Stromal cell of bone marrow (primary cell): Measurements from ENCODE around the gene EEA1.
"Not testable (repeated sequence)": the region's sequence is repeated elsewhere in the genome, so short reads cannot be mapped to it uniquely, and the experiment has no call there.

Experiments used
- DNase-seq: peaks from one replicate; pipeline ENCODE4 v3.0.0-alpha.2; 2012; ENCODE audit warnings: low read depth

EEA1 gene

DNA sequence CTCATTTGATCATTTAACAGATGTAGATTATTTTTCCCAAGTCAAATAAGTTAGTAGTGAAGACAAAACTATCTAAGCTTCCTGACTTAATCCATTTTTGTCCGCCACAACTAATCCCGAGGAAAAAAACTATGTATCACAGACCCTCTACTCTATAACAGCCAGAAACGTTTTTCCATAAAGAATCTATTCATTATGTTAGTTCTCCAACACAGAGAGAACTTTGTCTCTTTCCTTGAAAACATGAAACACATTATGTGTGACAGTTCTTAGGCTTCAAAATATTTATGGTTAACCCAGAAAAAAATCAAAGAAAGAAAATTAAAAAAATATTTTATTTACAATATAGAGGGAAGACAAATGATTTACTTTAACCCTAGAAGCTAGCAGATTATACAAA lies 126.2 kb downstream of the EEA1 start:
- DNase-seq, result no peak

GRCh38 chr12:92796650-92797049 lies 132.4 kb downstream of the EEA1 start:
- no peak for DNase-seq

DNA sequence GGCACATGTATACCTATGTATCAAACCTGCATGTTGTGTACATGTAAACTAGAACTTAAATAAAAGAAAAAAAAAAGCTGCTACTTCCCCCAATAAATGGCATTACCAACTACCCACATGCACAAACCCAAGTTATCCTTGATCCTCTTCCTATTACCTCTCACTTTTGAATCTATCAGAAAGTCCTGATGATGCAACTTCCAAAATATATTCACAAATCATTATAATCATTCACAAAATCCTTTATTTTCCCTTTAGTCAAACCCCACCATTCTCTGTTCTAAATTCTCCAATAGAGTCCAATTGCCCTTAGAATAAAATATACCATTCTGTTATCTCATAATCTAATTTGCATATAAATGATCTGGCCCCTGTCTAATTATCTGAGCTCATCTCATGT lies 134.3 kb downstream of the EEA1 start:
- no peak for DNase-seq

GRCh38 chr12:92794356-92794755 lies 134.7 kb downstream of the EEA1 start:
- DNase-seq, result not testable (repeated sequence)

DNA sequence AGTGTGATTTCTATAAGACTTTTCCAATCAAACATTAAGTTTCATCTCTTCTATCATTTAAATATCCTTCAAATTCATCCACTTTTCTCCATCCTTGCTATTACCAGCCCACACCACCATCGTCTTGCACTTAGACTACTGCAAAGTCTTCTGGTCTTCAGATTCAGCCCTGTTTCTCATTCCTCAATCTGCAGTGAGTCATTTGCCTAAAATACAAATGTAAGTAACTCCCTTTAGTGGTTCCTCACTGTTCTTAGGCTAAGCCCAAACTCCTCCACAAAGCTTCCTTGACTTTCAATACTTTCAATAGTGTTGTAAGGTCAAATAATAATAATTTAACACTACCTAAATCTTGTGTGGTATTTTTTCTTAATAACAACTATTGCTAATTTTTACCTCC lies 143.1 kb downstream of the EEA1 start:
- DNase-seq, result peak; percentile 44

DNA sequence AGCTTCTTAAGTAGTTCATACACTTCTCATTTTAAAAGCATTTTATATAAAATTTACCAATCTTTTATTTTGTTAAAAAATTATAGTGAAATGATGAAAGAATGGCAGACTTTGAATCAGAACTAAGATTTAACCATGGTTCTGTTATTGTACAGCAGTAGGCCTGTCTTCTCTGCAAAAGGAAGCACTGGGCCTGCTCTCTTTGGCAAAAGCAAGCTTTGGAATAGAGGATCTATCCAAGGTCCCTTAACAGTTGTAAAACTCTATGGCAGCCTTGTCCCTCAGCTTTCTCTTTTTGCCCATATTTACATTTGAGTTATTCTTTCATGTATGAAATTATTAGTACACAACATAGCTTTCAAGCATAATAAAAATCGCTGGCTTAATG lies 143.5 kb downstream of the EEA1 start:
- DNase-seq, result no peak

DNA sequence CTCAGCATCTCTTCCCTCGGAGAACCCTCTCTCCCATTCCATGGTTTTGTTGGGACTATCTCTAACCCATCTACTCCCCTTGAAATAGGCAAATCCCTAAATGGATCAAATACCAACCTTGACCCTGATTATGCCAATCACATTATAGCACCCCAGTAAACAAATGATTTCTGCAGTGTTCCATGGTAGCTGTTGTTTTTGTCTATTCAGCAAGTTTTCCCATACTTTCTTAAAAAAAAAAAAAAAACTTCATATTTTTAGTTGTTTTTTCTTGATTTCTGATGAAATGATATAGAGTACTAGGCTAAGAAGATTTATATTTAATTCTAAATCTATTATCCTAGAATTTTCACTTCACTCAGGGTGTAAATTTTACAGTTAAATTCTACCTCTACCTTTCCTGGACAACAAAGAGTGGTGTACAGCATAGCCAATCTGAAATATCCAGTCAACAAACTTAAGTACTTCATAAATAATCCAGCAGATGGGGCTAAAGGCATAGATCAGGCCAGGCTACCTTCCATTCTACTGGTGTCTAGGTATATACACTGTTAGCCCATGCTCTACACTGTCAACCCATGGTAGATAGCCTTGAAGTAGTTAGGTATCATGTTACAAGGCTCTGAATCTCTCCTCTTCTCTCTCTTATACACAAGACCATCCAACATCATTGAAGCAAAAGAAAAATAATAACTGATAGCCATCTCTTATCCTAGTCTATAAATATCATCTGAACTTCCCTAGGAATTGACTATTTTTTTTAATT lies 144.1 kb downstream of the EEA1 start:
- no peak for DNase-seq

- peak; percentile 64 for DNase-seq
These were observed 144.7 kb downstream of the EEA1 start for GRCh38 chr12:92784356-92784755.

GRCh38 chr12:92779902-92780301 lies 149.2 kb downstream of the EEA1 start:
- no peak for DNase-seq

DNA sequence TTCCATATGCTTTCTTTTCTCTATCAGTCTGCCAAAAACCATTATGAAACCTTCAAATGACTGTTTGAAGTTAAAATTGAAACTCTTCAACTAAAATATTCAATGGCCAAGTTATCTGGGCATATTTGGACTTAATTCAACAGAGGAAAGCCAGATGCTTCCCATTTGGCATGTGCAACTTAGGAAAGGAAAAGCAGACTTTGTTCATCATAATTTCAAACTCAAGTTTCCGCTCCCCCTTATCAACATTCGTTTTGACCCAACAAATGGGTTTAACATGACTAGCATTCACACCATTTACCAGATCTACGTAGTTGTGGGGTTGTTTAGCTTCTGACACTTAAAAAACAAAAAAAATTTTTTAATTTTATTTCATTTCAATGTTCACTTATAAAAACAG lies 150.6 kb downstream of the EEA1 start:
- DNase-seq, result no peak

DNA sequence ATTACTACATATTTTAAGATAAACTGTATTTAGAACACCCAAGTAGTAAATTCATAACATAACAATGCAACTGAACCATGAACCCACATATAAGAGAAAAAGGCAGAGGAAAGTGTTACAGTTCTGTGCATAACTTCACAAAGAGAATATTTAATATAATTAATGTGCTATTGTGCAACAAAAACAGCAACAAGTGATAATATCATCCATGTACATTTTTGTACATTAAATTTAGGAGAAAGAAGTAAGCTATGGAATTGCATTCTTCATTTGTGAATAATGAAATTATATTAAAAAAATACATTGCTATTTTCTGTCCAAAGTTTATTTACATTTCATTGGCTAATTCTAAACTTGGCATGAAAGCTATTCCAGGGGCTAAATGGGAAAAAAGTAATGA lies 153.7 kb downstream of the EEA1 start:
- no peak for DNase-seq

- DNase-seq, result no peak
These were observed 158.1 kb downstream of the EEA1 start for GRCh38 chr12:92771001-92771400.

DNA sequence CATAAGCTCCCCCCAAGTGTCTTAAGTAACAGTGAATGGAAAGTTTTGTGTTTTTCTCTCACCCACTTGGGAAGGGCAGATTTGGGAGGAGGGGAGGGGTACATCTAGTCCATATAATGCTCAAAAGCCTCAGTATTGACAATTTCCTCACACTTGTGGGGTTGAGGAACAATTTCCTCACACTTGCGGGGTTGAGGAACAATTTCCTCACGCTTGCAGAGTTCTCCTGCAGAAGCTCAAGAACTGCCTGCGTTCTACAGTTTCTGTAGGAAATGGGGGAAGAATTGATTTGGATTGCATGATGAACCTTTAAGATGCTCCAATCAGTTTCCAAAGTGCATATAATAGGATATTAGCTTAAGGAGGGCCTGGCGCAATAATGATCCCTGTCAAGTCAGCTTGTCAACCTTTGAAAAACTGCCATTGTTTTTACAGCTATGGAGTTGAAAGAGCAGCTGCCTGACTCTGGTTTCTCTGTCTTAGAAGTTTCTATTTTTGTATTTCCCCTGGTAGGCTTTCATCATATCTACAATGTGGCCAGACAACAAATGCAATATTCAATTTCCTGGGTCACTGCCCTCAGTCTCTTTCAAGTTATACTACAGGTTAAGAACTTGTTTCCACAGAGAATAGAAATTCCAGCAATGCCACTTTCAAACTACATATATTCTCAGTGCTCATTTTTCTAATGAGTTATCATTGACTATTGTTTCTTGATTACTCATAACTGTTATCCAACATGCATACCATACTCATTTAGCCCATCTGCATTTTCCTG lies 159.8 kb downstream of the EEA1 start:
- no peak for DNase-seq

DNA sequence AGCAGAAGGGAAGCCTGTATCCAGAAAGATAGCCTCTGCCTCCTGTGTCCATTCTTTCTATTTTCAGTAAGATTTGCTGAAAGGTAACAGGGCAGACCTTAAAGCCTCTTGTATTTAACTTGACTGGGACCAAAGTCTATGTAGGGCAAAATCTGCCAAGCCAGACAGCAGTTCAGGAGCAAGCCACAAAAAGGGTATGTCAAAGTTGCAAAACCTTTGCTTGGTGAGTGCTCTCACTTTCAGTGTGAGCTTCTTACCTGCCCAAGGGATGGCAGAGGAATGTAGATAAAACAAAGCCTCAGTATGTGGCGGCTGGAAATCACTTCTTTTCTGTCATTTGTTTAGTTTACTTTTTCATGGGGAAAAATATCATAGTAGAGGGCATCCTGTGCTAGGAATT lies 163.2 kb downstream of the EEA1 start:
- no peak for DNase-seq

GRCh38 chr12:92764831-92765230 lies 164.3 kb downstream of the EEA1 start:
- no peak for DNase-seq

GRCh38 chr12:92762773-92763172 lies 166.3 kb downstream of the EEA1 start:
- no peak for DNase-seq

GRCh38 chr12:92759634-92760268 lies 169.3 kb downstream of the EEA1 start:
- peak; percentile 89 for DNase-seq

GRCh38 chr12:92757597-92758121 lies 171.4 kb downstream of the EEA1 start:
- DNase-seq, result no peak

DNA sequence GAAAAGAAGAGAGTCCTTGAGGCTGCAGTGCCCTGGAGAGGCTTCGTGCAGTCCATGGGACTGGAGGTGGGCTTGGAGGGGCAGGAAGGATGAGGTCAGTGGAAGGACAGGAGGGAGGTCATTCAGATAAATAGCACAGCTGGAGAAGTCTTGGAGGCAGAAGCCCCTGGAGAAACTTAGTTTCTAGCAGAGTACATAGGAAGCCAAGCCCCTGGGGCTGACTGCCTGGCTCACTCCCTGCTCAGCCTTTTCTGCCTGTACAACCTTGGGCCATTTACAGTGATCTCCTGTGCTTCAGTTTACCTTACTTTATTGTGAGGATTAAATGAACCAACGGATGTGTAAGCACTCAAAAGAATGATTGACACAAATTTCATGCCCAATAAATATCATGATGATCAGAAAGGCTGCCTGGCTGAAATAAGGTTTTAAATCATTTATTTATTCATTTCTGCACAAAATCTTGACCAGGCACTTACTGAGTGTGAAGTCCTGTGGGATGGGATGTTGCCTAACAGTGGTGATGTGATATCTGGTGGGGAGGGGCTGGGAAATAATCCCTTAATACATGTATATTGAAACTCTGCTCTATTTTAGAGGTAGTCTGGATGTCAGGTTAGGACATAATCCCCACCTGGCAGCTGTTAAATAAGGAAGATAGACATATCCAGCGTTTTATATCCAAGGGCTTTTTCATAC lies 172.0 kb downstream of the EEA1 start:
- DNase-seq, result no peak

GRCh38 chr12:92753976-92754885 lies 174.9 kb downstream of the EEA1 start:
- peak; percentile 43 for DNase-seq

GRCh38 chr12:92749691-92750090 lies 179.4 kb downstream of the EEA1 start:
- DNase-seq, result not testable (repeated sequence)
